Neural progenitor cell (in vitro differentiated cells): ENCODE data around the gene PRKAG2.

Experiments
- EZH2 ChIP-seq: fragments of 200-600 bp; sonication (generic); IDR thresholded peaks from 2 replicates; pipeline ENCODE4 v1.6.1; 2017; ENCODE audit warnings: antibody characterized with exemption, mild to moderate bottlenecking, moderate library complexity
- TF ChIP-seq, protein P1 (sequence below): fragments of 200-600 bp; sonication (generic); IDR thresholded peaks from 2 replicates; pipeline ENCODE4 v1.5.1; 2017; ENCODE audit warnings: antibody characterized with exemption, mild to moderate bottlenecking

GRCh38 chr7:151814400-151815009, 62.4 kb downstream of the PRKAG2 start:
- TF ChIP-seq, protein P1, sequence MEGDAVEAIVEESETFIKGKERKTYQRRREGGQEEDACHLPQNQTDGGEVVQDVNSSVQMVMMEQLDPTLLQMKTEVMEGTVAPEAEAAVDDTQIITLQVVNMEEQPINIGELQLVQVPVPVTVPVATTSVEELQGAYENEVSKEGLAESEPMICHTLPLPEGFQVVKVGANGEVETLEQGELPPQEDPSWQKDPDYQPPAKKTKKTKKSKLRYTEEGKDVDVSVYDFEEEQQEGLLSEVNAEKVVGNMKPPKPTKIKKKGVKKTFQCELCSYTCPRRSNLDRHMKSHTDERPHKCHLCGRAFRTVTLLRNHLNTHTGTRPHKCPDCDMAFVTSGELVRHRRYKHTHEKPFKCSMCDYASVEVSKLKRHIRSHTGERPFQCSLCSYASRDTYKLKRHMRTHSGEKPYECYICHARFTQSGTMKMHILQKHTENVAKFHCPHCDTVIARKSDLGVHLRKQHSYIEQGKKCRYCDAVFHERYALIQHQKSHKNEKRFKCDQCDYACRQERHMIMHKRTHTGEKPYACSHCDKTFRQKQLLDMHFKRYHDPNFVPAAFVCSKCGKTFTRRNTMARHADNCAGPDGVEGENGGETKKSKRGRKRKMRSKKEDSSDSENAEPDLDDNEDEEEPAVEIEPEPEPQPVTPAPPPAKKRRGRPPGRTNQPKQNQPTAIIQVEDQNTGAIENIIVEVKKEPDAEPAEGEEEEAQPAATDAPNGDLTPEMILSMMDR, result no peak
- no peak for TF ChIP-seq EZH2
